Prostate gland (tissue), 2 donors: ENCODE data around the gene ACCSL. TPM values are rescaled to one million over a fixed set of nuclear protein-coding genes. Genes with fewer than 3 reads are reported as not detected.

ENCODE experiments used
- DNase-seq: peaks from one replicate; pipeline ENCODE4 v3.0.0-alpha.2; 2019; ENCODE audit warnings: low spot score
- H3K27ac ChIP-seq, 2 donors: fragments of 200-600 bp; sonication (generic); 2 replicates each; pipeline ENCODE4 v1.5.1; 2017 to 2019
- H3K27me3 ChIP-seq: fragments of 200-600 bp; sonication (generic); replicated peaks from 2 replicates; pipeline ENCODE4 v1.5.1; 2019; ENCODE audit not compliant: insufficient read depth
- H3K36me3 ChIP-seq, 2 donors: fragments of 200-600 bp; sonication (generic); 1 replicate in 1 of 2; 2 replicates in 1 of 2; pipeline versions ENCODE4 v1.5.1 to v1.8.1; 2017 to 2019
- H3K4me1 ChIP-seq: fragments of 200-600 bp; sonication (generic); replicated peaks from 2 replicates; pipeline ENCODE4 v1.5.1; 2019
- H3K4me3 ChIP-seq, 2 donors: fragments of 200-600 bp; sonication (generic); 2 replicates each; pipeline ENCODE4 v1.5.1; 2017 to 2019
- H3K9me3 ChIP-seq: fragments of 200-600 bp; sonication (generic); 2 replicates; pipeline ENCODE4 v1.5.1; 2017
- POLR2A ChIP-seq: fragments of 450-650 bp; IDR thresholded peaks from one replicate; pipeline ENCODE4 v1.6.1; 2016; ENCODE audit warnings: antibody characterized with exemption, mild to moderate bottlenecking
- POLR2AphosphoS5 ChIP-seq: sonication (generic); formaldehyde crosslinking; IDR thresholded peaks from one replicate; pipeline ENCODE4 v1.6.1; 2017; ENCODE audit warnings: antibody characterized with exemption
- WGBS: methylation state at CpG from one replicate; pipeline ENCODE4 v1.1.5; 2018; 5-methylcytosine and 5-hydroxymethylcytosine counted together
- intact Hi-C: fragments of 100-400 bp; cut with DNase I; formaldehyde crosslinking; loops from one replicate; pipeline ENCODE4 v1.14.2; 2022
- total RNA-seq, 2 donors: library from RNA; depleted of rRNA; stranded (reverse); fragments of >200 nt; gene quantifications; one replicate each; pipeline ENCODE4 v1.1.0, GENCODE V29; 2016
- TF ChIP-seq, protein P1 (sequence below), 4 experiments: fragments of 200-600 bp in 2 of 4; fragments of 450-650 bp in 2 of 4; sonication (generic) in 2 of 4; IDR thresholded peaks; 1 replicate in 3 of 4; 2 replicates in 1 of 4; pipeline ENCODE4 v1.5.1; 2016 to 2019; ENCODE audit warnings: antibody characterized with exemption in 4 of 4, mild to moderate bottlenecking in 2 of 4, moderate library complexity in 2 of 4

ACCSL gene
- total RNA-seq, 2 donors from 2014 or later: not detected

GRCh38 chr11:44085330-44085729, 37.5 kb downstream of the ACCSL start:
- H3K27me3 ChIP-seq: no peaks in the 10 kb centered on the region
- H3K27ac ChIP-seq: no peak overlapping the region
- 97% methylated on average over 1 of the region's 1 CpG for WGBS
- intact Hi-C loops: no loop called here
- TF ChIP-seq POLR2AphosphoS5: no peak
- TF ChIP-seq, protein P1, sequence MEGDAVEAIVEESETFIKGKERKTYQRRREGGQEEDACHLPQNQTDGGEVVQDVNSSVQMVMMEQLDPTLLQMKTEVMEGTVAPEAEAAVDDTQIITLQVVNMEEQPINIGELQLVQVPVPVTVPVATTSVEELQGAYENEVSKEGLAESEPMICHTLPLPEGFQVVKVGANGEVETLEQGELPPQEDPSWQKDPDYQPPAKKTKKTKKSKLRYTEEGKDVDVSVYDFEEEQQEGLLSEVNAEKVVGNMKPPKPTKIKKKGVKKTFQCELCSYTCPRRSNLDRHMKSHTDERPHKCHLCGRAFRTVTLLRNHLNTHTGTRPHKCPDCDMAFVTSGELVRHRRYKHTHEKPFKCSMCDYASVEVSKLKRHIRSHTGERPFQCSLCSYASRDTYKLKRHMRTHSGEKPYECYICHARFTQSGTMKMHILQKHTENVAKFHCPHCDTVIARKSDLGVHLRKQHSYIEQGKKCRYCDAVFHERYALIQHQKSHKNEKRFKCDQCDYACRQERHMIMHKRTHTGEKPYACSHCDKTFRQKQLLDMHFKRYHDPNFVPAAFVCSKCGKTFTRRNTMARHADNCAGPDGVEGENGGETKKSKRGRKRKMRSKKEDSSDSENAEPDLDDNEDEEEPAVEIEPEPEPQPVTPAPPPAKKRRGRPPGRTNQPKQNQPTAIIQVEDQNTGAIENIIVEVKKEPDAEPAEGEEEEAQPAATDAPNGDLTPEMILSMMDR (IDR thresholded peaks at IDR 0.05): no peak
- TF ChIP-seq POLR2A: no peak
- no peaks in the 10 kb centered on the region for H3K36me3 ChIP-seq
- H3K4me1 ChIP-seq: no peaks in the 10 kb centered on the region
- no peak overlapping the region for H3K4me3 ChIP-seq
- H3K9me3 ChIP-seq: no peaks in the 10 kb centered on the region
- no peak for DNase-seq

GRCh38 chr11:44088377-44088776, 40.6 kb downstream of the ACCSL start:
- no peaks in the 10 kb centered on the region for H3K4me1 ChIP-seq
- no peak overlapping the region for H3K4me3 ChIP-seq
- intact Hi-C loops: no loop called here
- H3K36me3 ChIP-seq: no peaks in the 10 kb centered on the region
- no peak overlapping the region for H3K27ac ChIP-seq
- no peaks in the 10 kb centered on the region for H3K9me3 ChIP-seq
- DNase-seq: no peak
- no peaks in the 10 kb centered on the region for H3K27me3 ChIP-seq
- TF ChIP-seq, protein P1 (IDR thresholded peaks at IDR 0.05): no peak
- TF ChIP-seq POLR2A (no peak), POLR2AphosphoS5 (no peak)
- WGBS: 92% methylated on average over 4 of the region's 4 CpGs

DNA sequence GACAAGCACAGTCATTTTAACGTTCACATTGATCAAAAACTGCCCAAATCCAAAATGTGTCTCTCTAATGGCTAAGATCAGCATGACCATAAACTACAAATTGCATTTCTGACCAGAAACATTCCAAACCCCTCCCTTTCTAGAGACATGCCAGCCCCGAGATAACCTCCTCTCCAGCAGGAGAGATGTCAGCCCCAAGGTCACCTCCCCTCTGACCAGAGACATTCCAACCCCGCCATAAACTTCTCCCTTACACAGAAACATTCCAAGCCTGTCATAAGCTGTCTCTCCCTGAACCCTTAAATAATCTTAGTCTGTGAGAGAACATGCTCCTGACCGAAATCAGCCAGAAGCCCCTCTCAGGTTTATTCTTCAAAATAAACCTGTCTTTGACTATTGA, 41.1 kb downstream of the ACCSL start:
- Histone ChIP-seq H3K36me3 (no peaks in the 10 kb centered on the region), H3K4me1 (no peaks in the 10 kb centered on the region), H3K27me3 (no peaks in the 10 kb centered on the region), H3K9me3 (no peaks in the 10 kb centered on the region), H3K4me3 (no peak overlapping the region), H3K27ac (no peak overlapping the region)
- DNase-seq: no peak
- TF ChIP-seq, protein P1 (IDR thresholded peaks at IDR 0.05): no peak
- no peak for TF ChIP-seq POLR2A
- no peak for TF ChIP-seq POLR2AphosphoS5
- intact Hi-C loops: no loop called here
- 95% methylated on average over 4 of the region's 4 CpGs for WGBS

DNA sequence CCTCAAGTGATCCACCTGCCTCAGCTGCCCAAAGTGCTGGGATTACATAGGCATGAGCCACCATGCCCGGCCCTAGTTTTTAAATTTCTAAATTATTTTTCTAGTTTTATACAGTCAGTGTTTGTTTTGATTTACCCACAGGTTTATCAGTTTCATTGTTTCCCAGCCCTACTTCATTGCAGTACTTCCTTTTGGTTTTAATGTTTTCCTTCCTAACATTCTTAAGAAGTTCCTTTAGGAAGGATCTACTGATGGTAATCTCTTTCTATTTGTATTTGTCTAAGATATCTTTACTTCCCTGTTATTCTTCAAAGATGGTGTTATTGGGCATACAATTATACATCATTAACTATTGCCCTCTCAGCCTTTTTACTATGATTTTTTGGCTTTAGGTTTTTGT, 42.8 kb downstream of the ACCSL start:
- peaks cover 2% of the 10 kb centered on the region for H3K4me1 ChIP-seq
- intact Hi-C loops: no loop called here
- no peaks in the 10 kb centered on the region for H3K27me3 ChIP-seq
- 95% methylated on average over 1 of the region's 1 CpG for WGBS
- no peak overlapping the region for H3K4me3 ChIP-seq
- no peak for DNase-seq
- H3K36me3 ChIP-seq: no peaks in the 10 kb centered on the region
- TF ChIP-seq, protein P1 (IDR thresholded peaks at IDR 0.05): no peak
- TF ChIP-seq POLR2AphosphoS5 (no peak), POLR2A (no peak)
- H3K27ac ChIP-seq: no peak overlapping the region
- H3K9me3 ChIP-seq: no peaks in the 10 kb centered on the region

GRCh38 chr11:44094260-44094868, 46.6 kb downstream of the ACCSL start:
- Histone ChIP-seq H3K4me3 (no peak overlapping the region), H3K27ac (no peak overlapping the region), H3K27me3 (no peaks in the 10 kb centered on the region), H3K36me3 (no peaks in the 10 kb centered on the region), H3K4me1 (peaks cover 9% of the 10 kb centered on the region), H3K9me3 (no peaks in the 10 kb centered on the region)
- TF ChIP-seq POLR2A: no peak
- TF ChIP-seq POLR2AphosphoS5: peak; percentile 22
- TF ChIP-seq, protein P1 (IDR thresholded peaks at IDR 0.05): peak; percentile 57 to 80 (median 72)
- peak; percentile 87 for DNase-seq
- intact Hi-C loops: no loop called here
- 27% methylated on average over 11 of the region's 11 CpGs for WGBS
